Vagina (tissue), 2 donors: Measurements from ENCODE around the gene PACSIN1. TPM values are rescaled to one million over a fixed set of nuclear protein-coding genes. Genes with fewer than 3 reads are reported as not detected.
A peak's percentile ranks its signal among the peaks of the same experiment; 100 is the strongest.

ENCODE experiments used
- DNase-seq, 2 donors: peaks; one replicate each; pipeline ENCODE4 v3.0.0-alpha.2; 2017; ENCODE audit errors: extremely low spot score in 2 of 2
- H3K27ac ChIP-seq: fragments of 200-600 bp; sonication (generic); one replicate; pipeline ENCODE4 v1.5.1; 2019
- H3K27me3 ChIP-seq: fragments of 200-600 bp; sonication (generic); one replicate; pipeline ENCODE4 v1.5.1; 2019
- H3K36me3 ChIP-seq, 2 donors: fragments of 200-600 bp; sonication (generic); one replicate each; pipeline ENCODE4 v1.5.1; 2017 to 2019
- H3K4me1 ChIP-seq: fragments of 200-600 bp; sonication (generic); one replicate; pipeline ENCODE4 v1.5.1; 2019
- H3K4me3 ChIP-seq, 2 donors: fragments of 200-600 bp; sonication (generic); 1 replicate in 1 of 2; 2 replicates in 1 of 2; pipeline ENCODE4 v1.5.1; 2016 to 2019
- H3K9me3 ChIP-seq: fragments of 200-600 bp; sonication (generic); one replicate; pipeline ENCODE4 v1.5.1; 2019
- POLR2A ChIP-seq, 2 donors: fragments of 450-650 bp; IDR thresholded peaks; one replicate each; pipeline ENCODE4 v1.6.1; 2017; ENCODE audit warnings: antibody characterized with exemption in 2 of 2, mild to moderate bottlenecking in 2 of 2, moderate library complexity in 2 of 2
- POLR2AphosphoS5 ChIP-seq, 2 donors: sonication (generic); formaldehyde crosslinking; IDR thresholded peaks; one replicate each; pipeline ENCODE4 v1.9.0; 2017; ENCODE audit warnings: antibody characterized with exemption in 2 of 2, mild to moderate bottlenecking in 2 of 2, low read depth in 1 of 2; ENCODE audit not compliant: insufficient read depth in 1 of 2
- intact Hi-C: fragments of 100-400 bp; cut with DNase I; formaldehyde crosslinking; loops from one replicate; pipeline ENCODE4 v1.15.1; 2023
- total RNA-seq: library from RNA; depleted of rRNA; stranded (reverse); fragments of >200 nt; gene quantifications from one replicate; pipeline ENCODE4 v1.2.3, GENCODE V29; 2016
- TF ChIP-seq, protein P1 (sequence below), 3 experiments: fragments of 450-650 bp in 2 of 3; fragments of 200-600 bp in 1 of 3; sonication (generic) in 1 of 3; IDR thresholded peaks; one replicate each; pipeline ENCODE4 v1.5.1; 2017 to 2019; ENCODE audit warnings: antibody characterized with exemption in 3 of 3, mild to moderate bottlenecking in 2 of 3, moderate library complexity in 2 of 3

The PACSIN1 gene
- total RNA-seq, 1 donor from 2014 or later, result 0.74 TPM

DNA sequence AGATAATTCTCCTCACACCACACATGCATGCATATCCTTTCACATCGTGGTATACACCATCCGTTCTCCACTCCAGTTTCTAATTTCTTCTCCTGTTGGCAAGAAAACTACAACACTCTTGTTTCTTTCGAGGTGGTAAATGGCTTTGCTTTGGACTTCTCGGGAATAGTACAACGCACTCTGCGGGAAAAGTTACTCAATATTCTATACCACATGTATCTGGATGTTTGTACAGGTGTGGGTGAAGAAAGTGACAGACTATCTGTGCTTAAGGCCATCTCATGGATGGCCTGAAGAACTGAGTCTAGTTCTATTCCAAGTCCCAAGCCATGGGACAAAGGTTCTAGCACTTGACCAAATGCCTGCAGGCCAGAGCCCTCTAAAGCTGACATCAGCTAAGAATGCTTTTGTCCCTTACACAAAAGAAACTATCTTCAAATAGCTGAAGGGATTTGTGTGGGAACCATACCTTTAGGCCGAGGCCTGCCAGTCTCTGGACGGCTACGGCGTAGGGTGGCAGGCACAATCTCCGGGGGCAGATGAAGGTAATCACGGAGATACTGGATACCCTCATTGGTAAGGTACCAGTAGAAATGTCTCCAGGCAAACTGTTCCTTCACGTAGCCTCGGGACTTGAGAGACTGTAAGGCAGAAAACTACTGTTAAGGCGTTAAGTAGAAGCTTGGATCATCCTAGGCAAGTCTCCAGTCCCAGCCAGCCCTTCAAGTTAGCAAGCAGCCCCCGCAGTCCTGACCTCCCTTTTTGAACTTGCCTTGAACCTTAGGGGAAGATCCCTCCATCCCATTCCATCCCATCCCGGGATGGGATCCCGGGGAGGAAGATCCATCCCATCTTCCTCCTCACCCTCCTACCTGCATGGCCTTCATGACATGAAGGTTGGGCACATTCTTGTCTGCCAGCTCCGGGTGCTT, 41.4 kb upstream of the PACSIN1 start:
- peak overlapping the region; percentile 85 for H3K27ac ChIP-seq
- H3K27me3 ChIP-seq, result no peaks in the 10 kb centered on the region
- H3K36me3 ChIP-seq, result peaks cover 8 to 54% of the 10 kb centered on the region in 2 donors
- peak overlapping the region; percentile 64 to 90 for H3K4me3 ChIP-seq
- DNase-seq, result no peak
- H3K9me3 ChIP-seq, result no peaks in the 10 kb centered on the region
- intact Hi-C loops, result no loop called here
- H3K4me1 ChIP-seq, result peaks cover 38% of the 10 kb centered on the region
- TF ChIP-seq, protein P1, sequence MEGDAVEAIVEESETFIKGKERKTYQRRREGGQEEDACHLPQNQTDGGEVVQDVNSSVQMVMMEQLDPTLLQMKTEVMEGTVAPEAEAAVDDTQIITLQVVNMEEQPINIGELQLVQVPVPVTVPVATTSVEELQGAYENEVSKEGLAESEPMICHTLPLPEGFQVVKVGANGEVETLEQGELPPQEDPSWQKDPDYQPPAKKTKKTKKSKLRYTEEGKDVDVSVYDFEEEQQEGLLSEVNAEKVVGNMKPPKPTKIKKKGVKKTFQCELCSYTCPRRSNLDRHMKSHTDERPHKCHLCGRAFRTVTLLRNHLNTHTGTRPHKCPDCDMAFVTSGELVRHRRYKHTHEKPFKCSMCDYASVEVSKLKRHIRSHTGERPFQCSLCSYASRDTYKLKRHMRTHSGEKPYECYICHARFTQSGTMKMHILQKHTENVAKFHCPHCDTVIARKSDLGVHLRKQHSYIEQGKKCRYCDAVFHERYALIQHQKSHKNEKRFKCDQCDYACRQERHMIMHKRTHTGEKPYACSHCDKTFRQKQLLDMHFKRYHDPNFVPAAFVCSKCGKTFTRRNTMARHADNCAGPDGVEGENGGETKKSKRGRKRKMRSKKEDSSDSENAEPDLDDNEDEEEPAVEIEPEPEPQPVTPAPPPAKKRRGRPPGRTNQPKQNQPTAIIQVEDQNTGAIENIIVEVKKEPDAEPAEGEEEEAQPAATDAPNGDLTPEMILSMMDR (IDR thresholded peaks at IDR 0.05), result no peak
- TF ChIP-seq POLR2A (IDR thresholded peaks at IDR 0.05), result no peak

DNA sequence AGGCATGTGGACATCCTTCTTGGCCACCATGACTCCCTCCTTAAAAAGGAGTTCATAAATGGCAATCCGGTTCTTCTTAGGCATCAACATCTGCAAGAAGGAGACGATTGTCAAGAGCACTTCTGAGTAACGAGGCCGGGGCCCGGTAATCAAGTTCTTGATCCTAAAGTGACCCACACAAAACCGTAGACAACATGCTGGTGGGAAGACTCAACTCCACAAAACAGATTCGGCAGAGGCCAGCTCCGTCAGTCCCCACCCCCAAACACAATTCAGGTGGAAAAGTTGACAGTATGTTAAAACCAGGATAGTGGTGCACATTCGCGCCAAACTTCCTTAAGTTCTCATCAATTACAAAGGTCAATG, 40.8 kb upstream of the PACSIN1 start:
- Histone ChIP-seq H3K4me1 (peaks cover 38% of the 10 kb centered on the region), H3K27me3 (no peaks in the 10 kb centered on the region), H3K9me3 (no peaks in the 10 kb centered on the region), H3K27ac (peak overlapping the region; percentile 85), H3K4me3 (peak overlapping the region; percentile 64 to 90), H3K36me3 (peaks cover 8 to 48% of the 10 kb centered on the region in 2 donors)
- DNase-seq, result no peak
- TF ChIP-seq, protein P1 (IDR thresholded peaks at IDR 0.05), result no peak
- TF ChIP-seq POLR2AphosphoS5 (IDR thresholded peaks at IDR 0.05; ENCODE audit: insufficient read depth in 1 of 2, low read depth in 1 of 2) (no peak), POLR2A (IDR thresholded peaks at IDR 0.05) (no peak)
- intact Hi-C loops, result no loop called here

DNA sequence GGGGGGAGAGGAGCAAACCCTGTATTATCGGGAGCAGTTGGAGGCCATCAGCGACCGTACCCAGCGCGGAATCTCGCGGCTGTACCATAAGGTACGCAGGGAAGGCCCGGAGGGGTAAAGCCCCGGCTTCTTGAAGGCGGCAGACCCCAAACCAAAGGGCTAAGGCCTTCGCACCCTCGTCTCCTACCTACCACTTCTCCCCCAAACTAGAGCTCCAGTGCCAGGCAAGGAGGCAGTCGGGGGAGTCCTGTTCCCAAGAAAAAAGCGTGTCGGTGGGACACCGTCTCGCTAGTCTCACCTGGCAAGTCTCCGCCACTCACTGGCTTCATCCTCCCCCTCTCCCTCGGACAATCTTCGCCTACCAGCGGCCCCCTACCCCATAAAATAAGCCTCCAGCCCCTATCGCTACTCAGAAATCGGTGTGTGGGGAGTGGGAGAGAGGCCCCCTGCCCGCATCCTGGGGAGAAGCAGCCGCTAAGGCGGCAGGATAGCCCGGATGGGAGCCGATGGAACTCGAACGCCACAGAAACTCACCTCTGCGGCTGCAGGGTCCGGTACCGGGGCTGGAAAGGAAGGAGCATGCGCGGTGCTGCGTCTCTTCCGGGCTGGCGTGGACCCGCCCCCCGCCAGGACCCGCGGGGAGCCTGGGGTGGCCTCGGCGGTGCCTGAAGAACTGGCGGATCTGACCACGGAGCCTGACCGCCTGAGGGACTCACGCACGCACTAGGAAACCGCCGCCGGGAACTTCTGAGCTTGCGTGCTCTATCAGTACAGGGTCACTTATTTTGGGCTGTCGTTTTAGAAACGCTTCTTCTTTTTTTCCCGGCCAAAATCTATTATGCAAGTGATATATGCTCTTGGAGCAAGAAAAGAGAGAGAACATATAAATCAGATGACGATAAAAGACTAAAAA, 40.1 kb upstream of the PACSIN1 start, which contains the start of gene RPS10:
Gene RPS10 (minus strand): TSS at position 572 of the 913 bp plus-strand sequence. CDS start 848 bp downstream, outside the sequence.
- DNase-seq, result peak in 1 of 2 donors; percentile 89
- Histone ChIP-seq H3K9me3 (no peaks in the 10 kb centered on the region), H3K27ac (peak within 1 kb of the TSS; percentile 85), H3K36me3 (peaks cover 8 to 42% of the 10 kb centered on the region in 2 donors), H3K27me3 (no peaks in the 10 kb centered on the region), H3K4me1 (peaks cover 38% of the 10 kb centered on the region), H3K4me3 (peak within 1 kb of the TSS; percentile 64 to 90)
- intact Hi-C loops, result no loop called here
- TF ChIP-seq, protein P1 (IDR thresholded peaks at IDR 0.05), result peak in 1 of 3 experiments; percentile 20
- TF ChIP-seq POLR2A (IDR thresholded peaks at IDR 0.05), result peak in 1 of 2 donors; percentile 48
- peak; percentile 92 to 94 for TF ChIP-seq POLR2AphosphoS5 (IDR thresholded peaks at IDR 0.05; ENCODE audit: insufficient read depth in 1 of 2, low read depth in 1 of 2)

DNA sequence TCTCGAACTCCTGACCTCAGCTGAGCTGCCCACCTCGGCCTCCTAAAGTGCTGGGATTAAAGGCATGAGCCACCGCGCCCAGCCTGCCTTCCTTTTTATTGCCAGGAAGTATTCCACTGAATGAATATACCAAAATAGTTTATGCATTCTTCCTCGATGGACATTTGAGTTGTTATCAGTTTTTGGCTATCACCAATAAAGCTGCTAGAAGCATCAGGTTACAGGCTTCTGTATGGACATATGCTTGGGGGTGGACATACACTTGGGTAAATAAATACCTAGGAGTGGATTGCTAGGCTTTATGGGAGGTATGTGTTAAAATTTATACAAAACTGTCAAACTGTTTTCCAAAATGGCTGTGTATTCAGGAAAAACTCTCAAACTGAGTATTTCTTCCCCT, 30.0 kb upstream of the PACSIN1 start:
- H3K27ac ChIP-seq, result no peak overlapping the region
- intact Hi-C loops, result no loop called here
- H3K9me3 ChIP-seq, result no peaks in the 10 kb centered on the region
- no peaks in the 10 kb centered on the region for H3K36me3 ChIP-seq
- no peak overlapping the region for H3K4me3 ChIP-seq
- TF ChIP-seq, protein P1 (IDR thresholded peaks at IDR 0.05), result no peak
- TF ChIP-seq POLR2A (IDR thresholded peaks at IDR 0.05) (no peak), POLR2AphosphoS5 (IDR thresholded peaks at IDR 0.05; ENCODE audit: insufficient read depth in 1 of 2, low read depth in 1 of 2) (no peak)
- DNase-seq, result no peak
- no peaks in the 10 kb centered on the region for H3K27me3 ChIP-seq
- no peaks in the 10 kb centered on the region for H3K4me1 ChIP-seq
